H1 (cell line): ENCODE measurements around the gene DHRS7C. TPM values are rescaled to one million over a fixed set of nuclear protein-coding genes. Genes with fewer than 3 reads are reported as not detected.

Experiments
- EP300 ChIP-seq, 2 experiments: IDR thresholded peaks; 1 replicate in 1 of 2; 2 replicates in 1 of 2; pipeline ENCODE4 v1.6.1; 2011 to 2012; ENCODE audit warnings: low read depth in 2 of 2, low read length in 2 of 2, mild to moderate bottlenecking in 2 of 2, borderline replicate concordance in 1 of 2, inconsistent platforms in 1 of 2, moderate library complexity in 1 of 2
- KDM4A ChIP-seq: IDR thresholded peaks from one replicate; pipeline ENCODE4 v1.7.1; 2012; ENCODE audit warnings: low read depth, mild to moderate bottlenecking, moderate library complexity, low read length, inconsistent platforms; ENCODE audit not compliant: severe bottlenecking
- MAFK ChIP-seq: IDR thresholded peaks from 2 replicates; pipeline ENCODE4 v1.6.1; 2012; ENCODE audit warnings: low read depth, mild to moderate bottlenecking, improper control_type of control experiment, low read length
- TAF7 ChIP-seq: optimal IDR thresholded peaks from 2 replicates; pipeline ENCODE3; 2011; ENCODE audit warnings: low read depth, mild to moderate bottlenecking, inconsistent platforms, low read length, moderate library complexity, borderline replicate concordance
- polyA plus RNA-seq, 7 experiments: library from polyadenylated mRNA; depleted of rRNA in 3 of 7; stranded (reverse) in 5 of 7; unstranded in 2 of 7; fragments of >200 nt in 5 of 7; fragments of 200-250 nt in 2 of 7; gene quantifications; 1 replicate in 5 of 7; 2 replicates in 1 of 7; 4 replicates in 1 of 7; pipeline versions ENCODE4 v1.2.1 to v1.2.3, GENCODE V29; 2011 to 2013; ENCODE audit warnings: missing spikeins in 2 of 7, mixed read lengths in 2 of 7
- total RNA-seq: library from RNA; stranded (reverse); fragmentation: NEBNext Ultra II Directional; extraction: Animal tissue kit (Norgen Biotek cat#: 25700); gene quantifications from 2 replicates; pipeline ENCODE4 v1.2.1, GENCODE V29; 2021

DHRS7C gene
- total and polyA plus RNA-seq, 2 of the 8 experiments (the other 6 are each of a cell fraction or from before 2014, with no cell fraction given) = not detected

DNA sequence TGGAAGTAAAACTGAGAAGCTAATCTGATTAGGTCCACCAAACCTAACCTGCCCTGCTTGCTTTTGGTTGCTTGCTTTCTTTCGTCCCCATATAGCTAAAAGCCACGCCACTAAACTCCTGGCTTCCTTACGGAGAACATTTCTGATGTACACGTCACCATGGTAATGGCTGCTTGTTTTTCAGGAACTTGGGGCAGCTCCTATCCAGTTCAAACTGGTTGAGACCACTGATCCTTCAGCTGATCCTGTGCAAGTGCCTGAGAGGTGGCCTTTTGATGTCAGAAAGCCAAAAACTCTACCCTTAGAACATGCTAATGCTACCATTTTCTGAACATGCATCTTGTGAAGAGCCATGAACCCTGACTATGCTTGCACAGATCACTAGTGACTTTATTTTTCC lies 14.4 kb upstream of the DHRS7C start (continued):
- TF ChIP-seq KDM4A (no peak), EP300 (IDR thresholded peaks at IDR 0.05; ENCODE audit: borderline replicate concordance in 1 of 2, low read depth in 2 of 2, low read length in 2 of 2) (no peak), TAF7 (no peak), MAFK (no peak)
